ENCODE data around the gene ADAMTS18.

GRCh38 chr16:77469634-77470033 is 34.8 kb upstream of the ADAMTS18 start:
- TF ChIP-seq POLR2A (IDR thresholded peaks at IDR 0.05) (no peak), CTCF (IDR thresholded peaks at IDR 0.05) (no peak), POLR2AphosphoS5 (IDR thresholded peaks at IDR 0.05) (no peak), EP300 (IDR thresholded peaks at IDR 0.05) (no peak)
